GM12878 (cell line): Measurements from ENCODE around the gene LRGUK. TPM values are rescaled to one million over a fixed set of nuclear protein-coding genes. Genes with fewer than 3 reads are reported as not detected.

ENCODE experiments used
- ATF2 ChIP-seq: IDR thresholded peaks from 2 replicates; pipeline ENCODE4 v1.6.1; 2012; ENCODE audit warnings: low read length, inconsistent platforms
- BHLHE40 ChIP-seq, 2 experiments: fragments of 450-650 bp in 1 of 2; IDR thresholded peaks; 2 replicates each; pipeline ENCODE4 v1.6.1; 2011 to 2017; ENCODE audit warnings: low read depth in 2 of 2, borderline replicate concordance in 1 of 2, improper control_type of control experiment in 1 of 2, low read length in 1 of 2, mild to moderate bottlenecking in 1 of 2
- CREB1 ChIP-seq: IDR thresholded peaks from 2 replicates; pipeline ENCODE4 v1.6.1; 2012; ENCODE audit warnings: low read depth, mild to moderate bottlenecking, inconsistent platforms
- MTA2 ChIP-seq: fragments of 450-650 bp; IDR thresholded peaks from 2 replicates; pipeline ENCODE4 v1.6.1; 2016; ENCODE audit warnings: low read depth, mild to moderate bottlenecking, moderate library complexity
- MXI1 ChIP-seq: fragments of 150-350 bp; IDR thresholded peaks from 2 replicates; pipeline ENCODE4 v1.6.1; 2011; ENCODE audit warnings: low read depth, mild to moderate bottlenecking, inconsistent platforms, low read length, improper control_type of control experiment
- NFXL1 ChIP-seq: fragments of 450-650 bp; IDR thresholded peaks from 2 replicates; pipeline ENCODE4 v1.6.1; 2017; ENCODE audit warnings: antibody characterized with exemption, mild to moderate bottlenecking, borderline replicate concordance
- POU2F2 ChIP-seq: IDR thresholded peaks from 3 replicates; pipeline ENCODE4 v1.6.1; 2011; ENCODE audit warnings: low read depth, mild to moderate bottlenecking, low read length, borderline replicate concordance
- SRF ChIP-seq, 2 experiments: IDR thresholded peaks; 2 replicates each; pipeline ENCODE4 v1.6.1; 2011; ENCODE audit warnings: low read depth in 2 of 2, low read length in 2 of 2, mild to moderate bottlenecking in 1 of 2, moderate library complexity in 1 of 2
- polyA plus RNA-seq, 11 experiments: library from polyadenylated mRNA; depleted of rRNA in 4 of 11; unstranded in 6 of 11; stranded (reverse) in 5 of 11; fragments of >200 nt; fragmentation: Nextera tagmentation in 4 of 11; fragmentation: Illumina TruSeq in 1 of 11; extraction: Ambion mirVana in 4 of 11; extraction: Trizol in 1 of 11; gene quantifications; 1 replicate in 1 of 11; 2 replicates in 10 of 11; pipeline versions ENCODE4 v1.2.1 to v1.2.3, GENCODE V29; 2011 to 2016; ENCODE audit warnings: inconsistent platforms in 2 of 11, missing spikeins in 2 of 11, low read depth in 1 of 11
- total RNA-seq, 4 experiments: library from RNA; depleted of rRNA in 3 of 4; stranded (reverse); fragments of >200 nt in 3 of 4; fragmentation: Illumina TruSeq in 1 of 4; extraction: Trizol in 1 of 4; gene quantifications; 2 replicates each; pipeline versions ENCODE4 v1.2.1 to v1.2.3, GENCODE V29; 2013 to 2021
- TF ChIP-seq, protein P1 (sequence below): fragments of 450-650 bp; formaldehyde crosslinking; IDR thresholded peaks from 2 replicates; pipeline ENCODE4 v1.4.0; 2020; ENCODE audit warnings: mild to moderate bottlenecking, moderate library complexity
- TF ChIP-seq, protein P2 (sequence below): fragments of 450-650 bp; IDR thresholded peaks from 2 replicates; pipeline ENCODE4 v1.6.1; 2017; ENCODE audit warnings: mild to moderate bottlenecking, moderate library complexity

The LRGUK gene
- total and polyA plus RNA-seq, 10 of the 15 experiments (the other 5 are each of a cell fraction or from before 2014, with no cell fraction given): 0.04 to 0.14 (median 0.08) TPM; not detected in 3

DNA sequence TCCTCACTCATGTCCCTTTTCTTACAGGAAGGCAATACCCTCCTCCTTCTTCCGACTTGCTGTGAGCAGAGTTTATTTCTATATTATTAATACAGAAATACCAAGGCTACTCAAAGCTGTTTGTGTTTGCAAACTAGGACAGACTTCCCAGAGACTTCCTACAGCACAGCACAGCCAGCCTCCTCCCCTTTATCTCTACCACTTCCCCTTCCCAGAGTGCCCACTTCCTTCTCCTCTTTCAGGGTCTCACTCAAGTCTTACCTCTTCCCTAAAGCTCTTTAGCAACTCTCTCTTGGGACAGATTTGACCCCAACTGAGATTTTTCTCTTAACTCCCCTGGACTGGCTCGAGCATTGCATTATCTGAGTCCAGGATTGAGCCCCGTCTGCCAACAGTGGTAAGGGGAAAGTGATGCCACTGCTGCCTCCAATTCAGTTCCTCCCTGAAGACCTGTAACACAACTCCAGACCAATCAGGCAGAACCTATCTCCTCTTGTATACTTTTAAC is 5.5 kb upstream of the LRGUK start (continued):
- TF ChIP-seq, protein P1, sequence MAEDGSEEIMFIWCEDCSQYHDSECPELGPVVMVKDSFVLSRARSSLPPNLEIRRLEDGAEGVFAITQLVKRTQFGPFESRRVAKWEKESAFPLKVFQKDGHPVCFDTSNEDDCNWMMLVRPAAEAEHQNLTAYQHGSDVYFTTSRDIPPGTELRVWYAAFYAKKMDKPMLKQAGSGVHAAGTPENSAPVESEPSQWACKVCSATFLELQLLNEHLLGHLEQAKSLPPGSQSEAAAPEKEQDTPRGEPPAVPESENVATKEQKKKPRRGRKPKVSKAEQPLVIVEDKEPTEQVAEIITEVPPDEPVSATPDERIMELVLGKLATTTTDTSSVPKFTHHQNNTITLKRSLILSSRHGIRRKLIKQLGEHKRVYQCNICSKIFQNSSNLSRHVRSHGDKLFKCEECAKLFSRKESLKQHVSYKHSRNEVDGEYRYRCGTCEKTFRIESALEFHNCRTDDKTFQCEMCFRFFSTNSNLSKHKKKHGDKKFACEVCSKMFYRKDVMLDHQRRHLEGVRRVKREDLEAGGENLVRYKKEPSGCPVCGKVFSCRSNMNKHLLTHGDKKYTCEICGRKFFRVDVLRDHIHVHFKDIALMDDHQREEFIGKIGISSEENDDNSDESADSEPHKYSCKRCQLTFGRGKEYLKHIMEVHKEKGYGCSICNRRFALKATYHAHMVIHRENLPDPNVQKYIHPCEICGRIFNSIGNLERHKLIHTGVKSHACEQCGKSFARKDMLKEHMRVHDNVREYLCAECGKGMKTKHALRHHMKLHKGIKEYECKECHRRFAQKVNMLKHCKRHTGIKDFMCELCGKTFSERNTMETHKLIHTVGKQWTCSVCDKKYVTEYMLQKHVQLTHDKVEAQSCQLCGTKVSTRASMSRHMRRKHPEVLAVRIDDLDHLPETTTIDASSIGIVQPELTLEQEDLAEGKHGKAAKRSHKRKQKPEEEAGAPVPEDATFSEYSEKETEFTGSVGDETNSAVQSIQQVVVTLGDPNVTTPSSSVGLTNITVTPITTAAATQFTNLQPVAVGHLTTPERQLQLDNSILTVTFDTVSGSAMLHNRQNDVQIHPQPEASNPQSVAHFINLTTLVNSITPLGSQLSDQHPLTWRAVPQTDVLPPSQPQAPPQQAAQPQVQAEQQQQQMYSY (CRISPR knock-in tag): no peak
- TF ChIP-seq, protein P2, sequence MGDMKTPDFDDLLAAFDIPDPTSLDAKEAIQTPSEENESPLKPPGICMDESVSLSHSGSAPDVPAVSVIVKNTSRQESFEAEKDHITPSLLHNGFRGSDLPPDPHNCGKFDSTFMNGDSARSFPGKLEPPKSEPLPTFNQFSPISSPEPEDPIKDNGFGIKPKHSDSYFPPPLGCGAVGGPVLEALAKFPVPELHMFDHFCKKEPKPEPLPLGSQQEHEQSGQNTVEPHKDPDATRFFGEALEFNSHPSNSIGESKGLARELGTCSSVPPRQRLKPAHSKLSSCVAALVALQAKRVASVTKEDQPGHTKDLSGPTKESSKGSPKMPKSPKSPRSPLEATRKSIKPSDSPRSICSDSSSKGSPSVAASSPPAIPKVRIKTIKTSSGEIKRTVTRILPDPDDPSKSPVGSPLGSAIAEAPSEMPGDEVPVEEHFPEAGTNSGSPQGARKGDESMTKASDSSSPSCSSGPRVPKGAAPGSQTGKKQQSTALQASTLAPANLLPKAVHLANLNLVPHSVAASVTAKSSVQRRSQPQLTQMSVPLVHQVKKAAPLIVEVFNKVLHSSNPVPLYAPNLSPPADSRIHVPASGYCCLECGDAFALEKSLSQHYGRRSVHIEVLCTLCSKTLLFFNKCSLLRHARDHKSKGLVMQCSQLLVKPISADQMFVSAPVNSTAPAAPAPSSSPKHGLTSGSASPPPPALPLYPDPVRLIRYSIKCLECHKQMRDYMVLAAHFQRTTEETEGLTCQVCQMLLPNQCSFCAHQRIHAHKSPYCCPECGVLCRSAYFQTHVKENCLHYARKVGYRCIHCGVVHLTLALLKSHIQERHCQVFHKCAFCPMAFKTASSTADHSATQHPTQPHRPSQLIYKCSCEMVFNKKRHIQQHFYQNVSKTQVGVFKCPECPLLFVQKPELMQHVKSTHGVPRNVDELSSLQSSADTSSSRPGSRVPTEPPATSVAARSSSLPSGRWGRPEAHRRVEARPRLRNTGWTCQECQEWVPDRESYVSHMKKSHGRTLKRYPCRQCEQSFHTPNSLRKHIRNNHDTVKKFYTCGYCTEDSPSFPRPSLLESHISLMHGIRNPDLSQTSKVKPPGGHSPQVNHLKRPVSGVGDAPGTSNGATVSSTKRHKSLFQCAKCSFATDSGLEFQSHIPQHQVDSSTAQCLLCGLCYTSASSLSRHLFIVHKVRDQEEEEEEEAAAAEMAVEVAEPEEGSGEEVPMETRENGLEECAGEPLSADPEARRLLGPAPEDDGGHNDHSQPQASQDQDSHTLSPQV: no peak
- TF ChIP-seq BHLHE40 (IDR thresholded peaks at IDR 0.05; ENCODE audit: borderline replicate concordance in 1 of 2, low read depth in 2 of 2, low read length in 1 of 2): no peak
- TF ChIP-seq MXI1: no peak
- no peak for TF ChIP-seq NFXL1
- TF ChIP-seq POU2F2: no peak
- no peak for TF ChIP-seq MTA2
- TF ChIP-seq SRF (IDR thresholded peaks at IDR 0.05; ENCODE audit: low read depth in 2 of 2, low read length in 2 of 2): no peak
- TF ChIP-seq CREB1: no peak
- TF ChIP-seq ATF2: no peak
